Muscle layer of duodenum (tissue), 2 donors: ENCODE results near the gene CMTM8.

Experiments used
- H3K27ac ChIP-seq: one replicate; pipeline ENCODE4 v1.7.0; 2013; ENCODE audit warnings: mild to moderate bottlenecking, low read length
- H3K27me3 ChIP-seq: one replicate; pipeline ENCODE4 v1.7.0; 2013; ENCODE audit warnings: low read depth, mild to moderate bottlenecking, control low read depth, low read length
- H3K36me3 ChIP-seq, 2 donors: one replicate each; pipeline ENCODE4 v1.7.0; 2013; ENCODE audit warnings: low read length in 2 of 2, control low read depth in 1 of 2, mild to moderate bottlenecking in 1 of 2; ENCODE audit not compliant: insufficient read depth in 2 of 2, control insufficient read depth in 1 of 2
- H3K4me1 ChIP-seq, 2 donors: one replicate each; pipeline ENCODE4 v1.7.0; 2013; ENCODE audit warnings: low read length in 2 of 2, mild to moderate bottlenecking in 2 of 2, control low read depth in 1 of 2, moderate library complexity in 1 of 2; ENCODE audit not compliant: insufficient read depth in 2 of 2, control insufficient read depth in 1 of 2
- H3K4me3 ChIP-seq, 2 donors: one replicate each; pipeline ENCODE4 v1.7.0; 2013; ENCODE audit warnings: low read length in 2 of 2, low read depth in 1 of 2, mild to moderate bottlenecking in 1 of 2
- H3K9me3 ChIP-seq, 2 donors: one replicate each; pipeline ENCODE4 v1.7.0; 2013; ENCODE audit warnings: low read length in 2 of 2, control low read depth in 1 of 2, mild to moderate bottlenecking in 1 of 2; ENCODE audit not compliant: control insufficient read depth in 1 of 2
- donor health status: healthy.

CMTM8 gene

GRCh38 chr3:32256206-32256605 is 17.7 kb downstream of the CMTM8 start:
- H3K4me1 ChIP-seq = no peaks in the 10 kb centered on the region
- H3K9me3 ChIP-seq = peaks cover 0 to 3% of the 10 kb centered on the region in 2 donors
- no peak overlapping the region for H3K4me3 ChIP-seq
- no peaks in the 10 kb centered on the region for H3K27me3 ChIP-seq
- no peaks in the 10 kb centered on the region for H3K36me3 ChIP-seq
- no peak overlapping the region for H3K27ac ChIP-seq

DNA sequence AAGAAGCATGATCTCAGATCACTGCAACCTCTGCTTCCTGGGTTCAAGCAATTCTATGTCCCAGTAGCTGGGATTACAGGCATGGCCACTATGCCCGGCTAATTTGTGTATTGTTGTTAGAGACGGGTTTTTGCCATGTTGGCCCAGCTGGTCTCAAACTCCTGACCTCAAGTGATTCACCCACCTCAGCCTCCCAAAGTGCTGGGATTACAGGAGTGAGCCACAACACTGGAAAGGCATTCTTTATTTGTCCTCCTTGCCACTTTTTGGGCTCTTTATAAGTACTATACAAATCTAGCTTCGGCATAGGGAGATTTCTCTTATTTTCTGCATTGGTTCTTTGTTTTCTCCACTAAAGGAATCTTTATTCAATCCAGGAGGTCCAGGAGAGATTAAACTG is 18.6 kb downstream of the CMTM8 start:
- no peak overlapping the region for H3K27ac ChIP-seq
- H3K4me1 ChIP-seq = no peaks in the 10 kb centered on the region
- no peak overlapping the region for H3K4me3 ChIP-seq
- no peaks in the 10 kb centered on the region for H3K36me3 ChIP-seq
- H3K9me3 ChIP-seq = peaks cover 0 to 3% of the 10 kb centered on the region in 2 donors
- H3K27me3 ChIP-seq = no peaks in the 10 kb centered on the region

GRCh38 chr3:32257641-32258438 is 19.4 kb downstream of the CMTM8 start:
- Histone ChIP-seq H3K36me3 (no peaks in the 10 kb centered on the region), H3K27me3 (no peaks in the 10 kb centered on the region), H3K27ac (no peak overlapping the region), H3K4me1 (no peaks in the 10 kb centered on the region), H3K9me3 (peaks cover 0 to 3% of the 10 kb centered on the region in 2 donors), H3K4me3 (no peak overlapping the region)

DNA sequence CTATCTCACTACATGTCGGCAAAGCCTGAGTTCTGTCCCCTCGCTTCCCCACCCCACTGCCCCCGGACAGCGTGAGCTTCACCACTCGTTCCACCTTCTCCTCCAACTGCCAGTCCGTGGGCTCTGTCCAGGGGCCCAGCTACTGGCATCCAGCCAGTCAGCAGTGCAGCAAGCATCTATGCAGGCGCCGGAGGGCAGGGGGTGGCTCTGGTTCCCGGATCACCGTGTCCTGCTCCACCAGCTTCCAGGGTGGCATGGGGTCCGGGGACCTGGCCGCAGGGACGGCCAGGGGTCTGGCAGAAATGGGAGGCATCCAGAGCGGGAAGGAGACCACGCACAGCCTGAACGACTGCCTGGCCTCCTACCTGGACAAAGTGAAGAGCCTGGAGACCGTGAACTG is 20.4 kb downstream of the CMTM8 start:
- Histone ChIP-seq H3K9me3 (peaks cover 0 to 3% of the 10 kb centered on the region in 2 donors), H3K4me1 (no peaks in the 10 kb centered on the region), H3K27me3 (no peaks in the 10 kb centered on the region), H3K36me3 (no peaks in the 10 kb centered on the region), H3K4me3 (no peak overlapping the region), H3K27ac (no peak overlapping the region)

DNA sequence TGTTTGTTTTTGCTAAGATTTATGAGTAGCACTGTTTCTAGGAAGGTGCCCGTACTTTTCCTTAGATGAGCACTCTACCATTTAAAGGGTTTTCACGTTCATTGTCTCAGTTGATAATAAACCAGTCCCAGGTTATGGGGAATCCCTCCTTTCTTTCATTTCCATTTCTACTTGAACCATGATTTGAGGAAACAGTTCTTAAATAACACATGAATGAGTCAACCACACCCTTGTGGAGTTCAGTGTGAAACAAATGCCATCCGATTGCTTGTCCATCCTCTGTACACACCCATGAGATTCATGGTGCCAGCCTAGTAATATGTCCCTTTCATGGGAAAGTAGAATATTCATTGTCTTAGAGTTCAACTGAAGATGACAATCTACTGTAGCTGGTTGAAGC is 23.1 kb downstream of the CMTM8 start:
- H3K9me3 ChIP-seq = no peaks in the 10 kb centered on the region
- no peaks in the 10 kb centered on the region for H3K27me3 ChIP-seq
- no peak overlapping the region for H3K27ac ChIP-seq
- H3K36me3 ChIP-seq = no peaks in the 10 kb centered on the region
- no peaks in the 10 kb centered on the region for H3K4me1 ChIP-seq
- no peak overlapping the region for H3K4me3 ChIP-seq

- Histone ChIP-seq H3K9me3 (no peaks in the 10 kb centered on the region), H3K27ac (no peak overlapping the region), H3K4me3 (no peak overlapping the region), H3K36me3 (no peaks in the 10 kb centered on the region), H3K4me1 (no peaks in the 10 kb centered on the region), H3K27me3 (no peaks in the 10 kb centered on the region)
Observed at GRCh38 chr3:32262201-32262600, 23.7 kb downstream of the CMTM8 start.

DNA sequence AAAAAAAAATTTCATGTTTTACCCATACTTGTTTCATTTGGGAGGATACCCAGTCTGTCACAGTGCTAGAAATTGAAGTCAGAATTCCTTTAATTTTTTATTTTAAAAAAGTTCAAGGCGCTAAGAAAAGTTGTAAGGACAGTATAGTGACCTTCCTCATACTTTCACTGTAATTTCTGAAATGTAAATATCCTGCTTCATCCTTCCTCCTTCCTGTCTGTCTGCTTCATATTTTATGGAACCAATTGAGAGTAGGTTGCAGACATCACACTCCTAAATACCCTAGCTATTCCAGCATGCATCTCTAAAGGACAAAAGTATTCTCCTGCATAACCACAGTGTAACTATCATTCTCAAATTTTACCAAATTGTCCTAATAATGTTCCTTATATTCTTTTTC is 35.8 kb downstream of the CMTM8 start:
- Histone ChIP-seq H3K27ac (no peak overlapping the region), H3K4me3 (no peak overlapping the region), H3K36me3 (no peaks in the 10 kb centered on the region), H3K9me3 (no peaks in the 10 kb centered on the region), H3K4me1 (no peaks in the 10 kb centered on the region), H3K27me3 (no peaks in the 10 kb centered on the region)

- Histone ChIP-seq H3K4me3 (no peak overlapping the region), H3K27ac (no peak overlapping the region), H3K9me3 (no peaks in the 10 kb centered on the region)
Observed at GRCh38 chr3:32275506-32275905, 37.0 kb downstream of the CMTM8 start.

GRCh38 chr3:32276279-32276841 is 37.9 kb downstream of the CMTM8 start:
- no peak overlapping the region for H3K4me3 ChIP-seq
- H3K27ac ChIP-seq = no peak overlapping the region
- H3K27me3 ChIP-seq = no peaks in the 10 kb centered on the region
- no peaks in the 10 kb centered on the region for H3K9me3 ChIP-seq
- no peaks in the 10 kb centered on the region for H3K36me3 ChIP-seq
- H3K4me1 ChIP-seq = no peaks in the 10 kb centered on the region

More at GRCh38 chr3:32275506-32275905, 37.0 kb downstream of the CMTM8 start:
- Histone ChIP-seq H3K27me3 (no peaks in the 10 kb centered on the region), H3K36me3 (no peaks in the 10 kb centered on the region), H3K4me1 (no peaks in the 10 kb centered on the region)

- Histone ChIP-seq H3K27ac (no peak overlapping the region), H3K4me1 (no peaks in the 10 kb centered on the region), H3K36me3 (no peaks in the 10 kb centered on the region), H3K4me3 (no peak overlapping the region), H3K9me3 (no peaks in the 10 kb centered on the region), H3K27me3 (no peaks in the 10 kb centered on the region)
Observed at GRCh38 chr3:32278714-32279113, 40.2 kb downstream of the CMTM8 start.

DNA sequence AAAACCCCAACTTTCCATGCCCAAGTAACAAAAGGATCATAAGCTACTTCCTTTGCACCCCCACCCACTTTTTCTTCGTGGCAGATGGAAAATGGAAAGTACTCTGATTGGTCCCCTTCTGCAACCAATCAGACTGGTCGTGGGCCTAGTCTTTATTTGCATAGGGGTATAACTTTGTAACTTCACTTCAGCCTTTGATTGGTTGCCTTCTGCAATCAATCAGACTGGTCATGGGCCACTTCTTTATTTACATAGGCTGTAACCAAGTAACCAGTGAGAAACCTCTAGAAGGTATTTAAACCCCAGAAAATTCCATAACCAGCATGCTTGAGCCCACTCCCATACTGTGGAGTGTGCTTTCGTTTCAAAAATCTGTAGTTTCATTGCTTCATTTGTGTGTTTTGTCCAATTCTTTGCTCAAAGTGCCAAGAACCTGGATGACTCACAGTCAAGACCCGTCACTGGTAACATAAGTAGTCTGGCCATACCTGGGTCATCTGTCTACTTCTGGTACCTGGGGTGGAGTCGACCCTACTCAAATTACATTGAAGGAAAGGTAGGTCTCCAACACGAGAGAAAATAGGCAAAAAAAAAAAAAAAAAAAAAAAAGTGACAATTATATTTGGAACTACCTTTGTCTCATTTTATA is 41.9 kb downstream of the CMTM8 start:
- Histone ChIP-seq H3K4me1 (no peaks in the 10 kb centered on the region), H3K4me3 (no peak overlapping the region), H3K27me3 (no peaks in the 10 kb centered on the region), H3K36me3 (no peaks in the 10 kb centered on the region), H3K9me3 (no peaks in the 10 kb centered on the region), H3K27ac (no peak overlapping the region)
